ENCODE results near the gene DCLRE1B.
"Not testable (repeated sequence)": the region's sequence is repeated elsewhere in the genome, so short reads cannot be mapped to it uniquely, and the experiment has no call there.

Gene DCLRE1B

DNA sequence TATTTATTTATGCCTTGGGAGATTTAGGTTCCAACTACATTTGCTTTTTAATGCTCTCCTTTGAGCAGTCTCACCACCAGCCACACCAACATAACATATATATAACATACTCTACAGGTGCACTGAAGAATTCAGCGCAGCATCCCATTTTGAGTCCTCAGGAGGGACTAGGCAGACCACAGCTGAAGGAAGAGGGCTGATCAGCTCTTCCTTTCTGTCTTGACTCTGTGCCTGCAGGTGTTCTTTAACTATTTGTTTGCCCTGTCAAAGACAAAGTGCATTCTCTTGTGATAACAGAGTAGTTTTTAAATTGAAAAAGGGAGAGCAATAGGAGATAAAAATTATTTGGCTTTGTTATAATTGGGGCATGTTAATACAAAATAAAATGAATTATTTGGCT lies 41.0 kb downstream of the DCLRE1B start:
- H3K4me1 ChIP-seq (ENCODE audit: insufficient read depth, low read length, poor library complexity, severe bottlenecking) = peaks cover 31% of the 10 kb centered on the region
- H3K27me3 ChIP-seq (ENCODE audit: insufficient read depth, low read length, poor library complexity, severe bottlenecking) = no peaks in the 10 kb centered on the region
- H3K4me3 ChIP-seq (ENCODE audit: low read length, poor library complexity, severe bottlenecking) = no peak overlapping the region
- peak overlapping the region; percentile 67 for H3K4me2 ChIP-seq (ENCODE audit: low read depth, low read length, poor library complexity, severe bottlenecking)
- H3F3A ChIP-seq (ENCODE audit: low read depth) = peaks cover 7% of the 10 kb centered on the region; the same call in 1 of the 2 replicates
- 0 out of 2 replicates have a peak, but pooled peaks cover 4% of the 10 kb centered on the region for H3K9me3 ChIP-seq (ENCODE audit: insufficient read depth, low read depth, low read length)
- peaks cover 47% of the 10 kb centered on the region for H3K36me3 ChIP-seq (ENCODE audit: insufficient read depth, low read length)
- peak overlapping the region; percentile 11 for H3K9ac ChIP-seq (ENCODE audit: low read depth, low read length, poor library complexity, severe bottlenecking)
- H3K9me2 ChIP-seq (replicated peaks; ENCODE audit: low read depth, low read length) = no peaks in the 10 kb centered on the region
- TF ChIP-seq EZH2phosphoT487 (IDR thresholded peaks at IDR 0.05; ENCODE audit: borderline replicate concordance) = no peak
- TF ChIP-seq, protein P1, sequence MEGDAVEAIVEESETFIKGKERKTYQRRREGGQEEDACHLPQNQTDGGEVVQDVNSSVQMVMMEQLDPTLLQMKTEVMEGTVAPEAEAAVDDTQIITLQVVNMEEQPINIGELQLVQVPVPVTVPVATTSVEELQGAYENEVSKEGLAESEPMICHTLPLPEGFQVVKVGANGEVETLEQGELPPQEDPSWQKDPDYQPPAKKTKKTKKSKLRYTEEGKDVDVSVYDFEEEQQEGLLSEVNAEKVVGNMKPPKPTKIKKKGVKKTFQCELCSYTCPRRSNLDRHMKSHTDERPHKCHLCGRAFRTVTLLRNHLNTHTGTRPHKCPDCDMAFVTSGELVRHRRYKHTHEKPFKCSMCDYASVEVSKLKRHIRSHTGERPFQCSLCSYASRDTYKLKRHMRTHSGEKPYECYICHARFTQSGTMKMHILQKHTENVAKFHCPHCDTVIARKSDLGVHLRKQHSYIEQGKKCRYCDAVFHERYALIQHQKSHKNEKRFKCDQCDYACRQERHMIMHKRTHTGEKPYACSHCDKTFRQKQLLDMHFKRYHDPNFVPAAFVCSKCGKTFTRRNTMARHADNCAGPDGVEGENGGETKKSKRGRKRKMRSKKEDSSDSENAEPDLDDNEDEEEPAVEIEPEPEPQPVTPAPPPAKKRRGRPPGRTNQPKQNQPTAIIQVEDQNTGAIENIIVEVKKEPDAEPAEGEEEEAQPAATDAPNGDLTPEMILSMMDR (conservative IDR thresholded peaks at IDR 0.05; ENCODE audit: low read length) = no peak
- peaks cover 95% of the 10 kb centered on the region for H3K79me2 ChIP-seq (ENCODE audit: insufficient read depth, low read length)
- no peak overlapping the region for H2AFZ ChIP-seq (ENCODE audit: low read length)
- H4K20me1 ChIP-seq (ENCODE audit: insufficient read depth, low read length, poor library complexity, severe bottlenecking) = peaks cover 81% of the 10 kb centered on the region

DNA sequence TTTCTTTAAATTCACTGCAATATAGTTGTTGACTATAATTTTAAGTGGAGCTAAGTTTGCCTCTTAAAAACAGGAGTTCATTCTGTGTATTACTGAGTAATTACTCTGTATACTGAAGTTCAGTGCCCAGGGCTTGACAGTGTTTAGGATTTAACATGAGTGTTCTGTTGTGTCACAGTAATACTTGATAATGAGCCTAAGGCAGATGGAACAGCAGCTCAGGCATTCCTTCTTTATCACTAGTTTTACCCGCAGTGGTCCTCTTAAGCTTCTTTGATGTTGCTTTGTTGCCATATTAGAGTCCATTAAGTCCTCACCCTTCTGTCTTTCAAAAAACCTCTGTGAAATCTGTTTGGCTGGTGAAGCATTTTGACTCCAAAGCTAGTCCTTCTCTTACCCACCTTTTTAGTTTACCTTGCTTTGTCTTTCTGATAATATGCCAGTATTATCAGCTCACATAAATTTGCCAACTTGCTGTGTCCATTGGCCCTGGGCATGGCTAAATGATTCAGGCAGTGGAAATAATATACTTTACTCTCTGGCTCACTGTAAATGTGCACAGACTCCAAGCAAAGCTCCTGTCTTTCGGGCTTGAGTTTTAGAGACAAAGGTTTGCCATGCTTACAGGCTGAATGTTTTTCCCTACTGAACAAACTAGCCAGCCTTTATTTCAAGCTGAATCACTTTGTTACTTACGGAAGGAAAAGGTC lies 41.7 kb downstream of the DCLRE1B start:
- Histone ChIP-seq H3F3A (ENCODE audit: low read depth) (peaks cover 4% of the 10 kb centered on the region; the same call in 1 of the 2 replicates), H4K20me1 (ENCODE audit: insufficient read depth, low read length, poor library complexity, severe bottlenecking) (peaks cover 82% of the 10 kb centered on the region), H2AFZ (ENCODE audit: low read length) (no peak overlapping the region), H3K4me2 (ENCODE audit: low read depth, low read length, poor library complexity, severe bottlenecking) (peak overlapping the region; percentile 67), H3K9me2 (replicated peaks; ENCODE audit: low read depth, low read length) (no peaks in the 10 kb centered on the region), H3K9me3 (ENCODE audit: insufficient read depth, low read depth, low read length) (0 out of 2 replicates have a peak, but pooled peaks cover 4% of the 10 kb centered on the region), H3K4me1 (ENCODE audit: insufficient read depth, low read length, poor library complexity, severe bottlenecking) (peaks cover 30% of the 10 kb centered on the region), H3K36me3 (ENCODE audit: insufficient read depth, low read length) (peaks cover 48% of the 10 kb centered on the region), H3K79me2 (ENCODE audit: insufficient read depth, low read length) (peaks cover 98% of the 10 kb centered on the region), H3K27me3 (ENCODE audit: insufficient read depth, low read length, poor library complexity, severe bottlenecking) (no peaks in the 10 kb centered on the region), H3K4me3 (ENCODE audit: low read length, poor library complexity, severe bottlenecking) (peak overlapping the region; percentile 43), H3K9ac (ENCODE audit: low read depth, low read length, poor library complexity, severe bottlenecking) (peak overlapping the region; percentile 11)
- TF ChIP-seq EZH2phosphoT487 (IDR thresholded peaks at IDR 0.05; ENCODE audit: borderline replicate concordance) = no peak
- TF ChIP-seq, protein P1 (conservative IDR thresholded peaks at IDR 0.05; ENCODE audit: low read length) = no peak

DNA sequence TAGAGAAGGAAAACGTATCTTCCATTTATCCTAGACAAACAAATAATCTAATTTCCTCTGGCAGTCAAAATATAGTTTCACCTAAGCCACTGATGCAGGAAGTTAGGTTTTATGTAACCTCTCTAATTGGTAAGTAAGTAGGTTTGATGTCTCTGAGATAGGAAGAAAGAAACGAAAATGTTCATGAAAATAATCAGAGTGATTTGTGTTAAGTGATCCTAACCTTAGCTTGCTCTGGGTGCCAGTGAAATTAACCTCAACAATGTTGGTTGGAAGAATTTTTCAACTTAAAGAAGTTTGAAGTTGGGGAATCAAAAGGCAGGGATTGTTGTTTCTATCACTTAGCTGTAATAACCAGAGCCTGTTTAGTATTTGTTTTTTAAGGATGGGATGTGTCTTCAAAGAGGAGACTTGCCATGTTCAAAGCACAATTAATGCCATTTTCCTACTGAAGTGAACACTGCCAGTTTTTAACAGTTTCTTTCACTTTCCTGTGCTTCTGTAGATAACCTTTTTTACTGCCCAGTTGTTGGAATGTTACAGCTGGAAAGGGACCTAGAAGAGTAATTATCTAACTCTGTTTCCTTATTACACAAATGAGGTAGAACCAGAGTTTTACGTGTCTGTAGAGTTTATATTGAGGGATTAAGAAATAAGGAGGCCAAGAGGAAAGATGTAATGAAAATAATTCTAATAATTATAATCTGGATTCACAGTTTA lies 42.4 kb downstream of the DCLRE1B start:
- H3K4me2 ChIP-seq (ENCODE audit: low read depth, low read length, poor library complexity, severe bottlenecking) = peak overlapping the region; percentile 67
- peaks cover 82% of the 10 kb centered on the region for H4K20me1 ChIP-seq (ENCODE audit: insufficient read depth, low read length, poor library complexity, severe bottlenecking)
- peak overlapping the region; percentile 43 for H3K4me3 ChIP-seq (ENCODE audit: low read length, poor library complexity, severe bottlenecking)

DNA sequence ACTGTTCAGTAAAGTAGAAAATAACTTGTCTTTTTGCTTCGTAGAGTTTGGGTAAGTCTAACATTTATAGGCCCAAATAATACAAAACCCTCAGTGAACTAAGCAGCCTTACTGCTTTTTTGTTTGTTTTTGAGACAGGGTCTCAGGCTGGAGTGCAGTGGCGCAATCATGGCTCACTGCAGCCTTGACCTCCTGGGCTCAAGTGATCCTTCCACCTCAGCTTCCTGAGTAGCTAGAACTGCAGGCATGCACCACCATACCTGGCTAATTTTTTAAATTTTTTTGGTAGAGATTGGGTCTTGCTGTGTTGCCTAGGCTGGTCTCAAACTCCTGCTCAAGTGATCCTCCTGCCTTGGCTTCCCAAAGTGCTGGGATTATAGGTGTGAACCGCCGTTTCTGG lies 43.0 kb downstream of the DCLRE1B start:
- peaks cover 79% of the 10 kb centered on the region for H4K20me1 ChIP-seq (ENCODE audit: insufficient read depth, low read length, poor library complexity, severe bottlenecking)
- H3K9me3 ChIP-seq (ENCODE audit: insufficient read depth, low read depth, low read length); H3F3A ChIP-seq (ENCODE audit: low read depth); H3K9me2 ChIP-seq (replicated peaks; ENCODE audit: low read depth, low read length); H3K27me3 ChIP-seq (ENCODE audit: insufficient read depth, low read length, poor library complexity, severe bottlenecking); H2AFZ ChIP-seq (ENCODE audit: low read length): not testable (repeated sequence)
- peaks cover 40% of the 10 kb centered on the region; the same call in 1 of the 2 replicates for H3K36me3 ChIP-seq (ENCODE audit: insufficient read depth, low read length)
- H3K4me1 ChIP-seq (ENCODE audit: insufficient read depth, low read length, poor library complexity, severe bottlenecking) = peaks cover 30% of the 10 kb centered on the region
- H3K4me3 ChIP-seq (ENCODE audit: low read length, poor library complexity, severe bottlenecking) = peak overlapping the region; percentile 43
- peaks cover 97% of the 10 kb centered on the region for H3K79me2 ChIP-seq (ENCODE audit: insufficient read depth, low read length)
- peak overlapping the region; percentile 67 for H3K4me2 ChIP-seq (ENCODE audit: low read depth, low read length, poor library complexity, severe bottlenecking)
- H3K9ac ChIP-seq (ENCODE audit: low read depth, low read length, poor library complexity, severe bottlenecking) = peak overlapping the region; percentile 28

More for the DNA sequence above, 42.4 kb downstream of the DCLRE1B start:
- Histone ChIP-seq H3K79me2 (ENCODE audit: insufficient read depth, low read length) (peaks cover 98% of the 10 kb centered on the region), H3F3A (ENCODE audit: low read depth) (peaks cover 4% of the 10 kb centered on the region; the same call in 1 of the 2 replicates), H3K27me3 (ENCODE audit: insufficient read depth, low read length, poor library complexity, severe bottlenecking) (no peaks in the 10 kb centered on the region), H3K4me1 (ENCODE audit: insufficient read depth, low read length, poor library complexity, severe bottlenecking) (peaks cover 30% of the 10 kb centered on the region), H2AFZ (ENCODE audit: low read length) (no peak overlapping the region), H3K9me2 (replicated peaks; ENCODE audit: low read depth, low read length) (no peaks in the 10 kb centered on the region), H3K9me3 (ENCODE audit: insufficient read depth, low read depth, low read length) (0 out of 2 replicates have a peak, but pooled peaks cover 4% of the 10 kb centered on the region), H3K36me3 (ENCODE audit: insufficient read depth, low read length) (peaks cover 44% of the 10 kb centered on the region), H3K9ac (ENCODE audit: low read depth, low read length, poor library complexity, severe bottlenecking) (peak overlapping the region; percentile 28)
- TF ChIP-seq, protein P1 (conservative IDR thresholded peaks at IDR 0.05; ENCODE audit: low read length) = no peak
- TF ChIP-seq EZH2phosphoT487 (IDR thresholded peaks at IDR 0.05; ENCODE audit: borderline replicate concordance) = no peak

Measured in Loucy (cell line).